HG02973 (cell line): ENCODE data around the gene MID1.

Experiments used
- ATAC-seq: cut with Tn5 transposase; IDR thresholded peaks from one replicate; pipeline ENCODE4 v1.9.1; 2021; ENCODE audit warnings: moderate library complexity; ENCODE audit not compliant: unreplicated experiment

Gene MID1

DNA sequence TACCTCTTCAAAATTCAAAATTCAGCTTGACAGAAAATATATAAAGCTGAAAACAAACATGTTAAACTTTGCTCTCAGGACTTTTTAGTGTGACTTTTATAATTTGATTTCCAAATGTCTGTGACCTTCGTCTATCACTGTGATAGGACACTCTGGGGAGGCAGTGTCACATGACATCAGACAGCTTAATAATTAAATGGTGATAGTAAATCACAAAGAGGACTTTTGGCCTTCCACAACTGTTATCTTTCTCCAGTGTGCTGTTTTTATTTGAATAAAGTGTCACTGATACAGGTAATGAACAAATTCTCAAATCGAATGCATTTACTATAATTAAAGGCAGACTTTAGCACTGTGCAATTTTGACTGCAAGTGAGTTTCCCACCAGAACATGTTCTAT, 83.1 kb downstream of the MID1 start:
- no peak for ATAC-seq

DNA sequence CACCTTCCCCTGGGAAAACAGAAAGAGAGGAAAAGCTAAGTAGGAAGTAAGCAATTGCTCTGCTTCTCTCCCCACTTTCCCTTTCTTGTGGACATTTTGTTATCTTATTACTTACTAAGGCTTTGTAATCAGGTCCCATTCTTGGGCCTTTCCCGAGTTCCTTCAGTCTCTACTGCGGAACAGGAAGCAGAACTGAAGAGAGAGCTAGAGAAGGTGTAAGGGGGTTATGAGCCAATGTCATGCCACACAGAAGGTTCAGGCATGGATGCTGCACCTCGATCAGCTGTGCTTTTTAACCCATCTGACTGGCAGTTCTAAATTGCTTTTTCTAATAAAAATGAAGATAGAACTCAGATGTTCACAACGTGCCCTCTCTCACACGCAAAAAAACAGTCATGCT, 83.6 kb downstream of the MID1 start:
- no peak for ATAC-seq

GRCh38 chrX:10534611-10535010, 85.8 kb downstream of the MID1 start:
- no peak for ATAC-seq

GRCh38 chrX:10533696-10534365, 86.6 kb downstream of the MID1 start:
- no peak for ATAC-seq

DNA sequence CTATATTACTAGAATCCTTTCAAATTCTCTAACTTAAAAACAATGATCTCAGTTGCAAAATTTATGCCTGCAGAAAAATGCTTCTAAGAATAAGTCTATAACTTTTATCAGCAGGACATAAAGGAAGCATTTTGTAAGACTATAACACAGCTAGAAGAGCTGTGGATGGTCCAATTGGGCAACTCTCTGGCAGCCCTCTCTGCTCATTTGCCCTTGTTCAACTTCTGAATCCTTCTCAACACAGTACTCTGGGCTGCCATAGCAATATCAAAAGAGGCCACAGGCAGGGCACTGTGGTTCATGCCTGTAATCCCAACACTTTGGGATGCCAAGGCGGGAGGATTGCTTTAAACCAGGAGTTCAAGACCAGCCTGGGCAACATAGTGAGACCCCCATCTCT, 88.5 kb downstream of the MID1 start:
- ATAC-seq, result no peak

DNA sequence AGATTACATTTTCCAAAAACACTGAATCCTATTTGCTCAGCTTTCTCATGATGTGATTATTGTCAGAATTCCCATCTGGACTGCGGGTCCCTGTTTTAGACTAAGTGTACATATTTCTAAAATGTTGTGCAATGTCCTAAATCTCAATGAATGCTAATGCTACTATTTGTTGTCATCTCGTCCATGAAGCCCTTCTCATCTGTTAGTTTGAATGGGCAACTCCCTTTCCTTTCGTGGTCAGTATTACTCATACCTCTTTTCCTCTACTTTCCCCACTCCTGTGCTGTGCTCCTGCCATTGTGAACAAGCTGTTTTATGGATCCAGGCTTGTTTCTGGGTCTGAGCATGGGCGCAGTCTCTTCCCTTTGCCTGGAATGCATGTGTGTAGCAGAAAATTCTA, 91.0 kb downstream of the MID1 start:
- ATAC-seq, result no peak

GRCh38 chrX:10526451-10526850, 93.9 kb downstream of the MID1 start:
- no peak for ATAC-seq

- ATAC-seq, result no peak
Observed at GRCh38 chrX:10525381-10526120, 94.8 kb downstream of the MID1 start.

GRCh38 chrX:10524578-10524977, 95.8 kb downstream of the MID1 start:
- no peak for ATAC-seq

DNA sequence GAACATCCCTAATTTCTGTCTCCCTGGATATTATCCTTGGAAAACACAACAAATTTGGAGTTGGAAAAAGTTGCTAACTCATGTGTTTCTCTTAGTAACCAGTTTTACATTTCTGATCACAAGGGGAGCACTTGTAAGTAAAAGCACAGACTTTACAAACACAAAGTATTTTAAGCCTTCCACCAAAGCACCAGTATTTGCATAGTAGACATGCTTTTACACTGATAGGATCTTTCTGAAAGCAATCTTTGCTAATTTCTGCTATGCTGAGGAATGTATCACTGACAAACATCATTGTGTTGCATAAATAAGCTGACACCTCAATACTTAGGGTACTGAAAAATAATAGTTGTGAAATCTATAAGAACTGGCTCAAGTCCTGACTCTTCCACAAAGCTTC, 100.6 kb downstream of the MID1 start:
- ATAC-seq, result no peak

- no peak for ATAC-seq
Observed at GRCh38 chrX:10519278-10519677, 101.1 kb downstream of the MID1 start.

GRCh38 chrX:10518073-10518472, 102.3 kb downstream of the MID1 start:
- ATAC-seq, result no peak

DNA sequence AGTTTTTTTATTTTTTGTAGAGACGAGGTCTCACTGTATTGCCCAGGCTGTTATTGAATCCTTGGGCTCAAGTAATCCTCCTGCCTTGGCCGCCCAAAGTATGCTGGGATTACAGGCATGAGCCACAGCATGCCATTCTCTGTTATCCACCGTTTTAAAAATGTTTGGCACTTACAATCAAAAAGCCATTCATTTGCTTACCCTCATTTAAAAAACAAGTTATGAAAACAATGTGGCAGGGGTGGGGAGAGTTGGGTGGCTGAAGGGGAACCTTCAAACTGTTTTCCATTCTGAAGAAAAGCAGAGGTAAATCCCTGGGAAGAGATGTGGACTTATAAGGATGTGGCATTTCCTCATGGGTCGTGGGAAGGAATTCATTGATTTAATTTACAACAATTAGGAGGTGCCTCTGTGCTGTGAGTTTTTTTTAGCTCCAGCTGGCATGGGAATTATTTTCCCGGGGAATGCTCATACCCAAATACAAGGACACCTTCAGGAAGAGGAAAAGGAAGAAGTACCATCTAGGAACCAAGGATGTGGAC, 103.5 kb downstream of the MID1 start:
- ATAC-seq, result no peak

DNA sequence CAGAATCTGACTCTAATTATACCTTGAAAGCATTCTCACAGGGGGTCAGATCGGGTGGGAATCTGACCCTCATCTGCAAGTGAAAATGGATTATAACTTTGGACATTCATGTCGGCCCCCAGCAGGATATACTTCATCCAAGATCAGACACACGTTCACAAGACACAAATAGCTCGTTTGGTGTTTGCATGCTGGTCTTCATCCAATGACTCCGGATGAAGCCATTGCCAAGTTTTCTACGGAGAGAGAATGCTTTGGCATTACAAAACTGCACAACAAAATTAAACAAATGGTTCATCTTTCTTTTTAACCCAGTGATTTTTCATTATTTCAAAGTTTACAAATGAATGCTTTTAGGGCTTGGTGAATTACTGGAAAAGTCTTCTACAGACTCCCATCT, 105.5 kb downstream of the MID1 start:
- ATAC-seq, result no peak

DNA sequence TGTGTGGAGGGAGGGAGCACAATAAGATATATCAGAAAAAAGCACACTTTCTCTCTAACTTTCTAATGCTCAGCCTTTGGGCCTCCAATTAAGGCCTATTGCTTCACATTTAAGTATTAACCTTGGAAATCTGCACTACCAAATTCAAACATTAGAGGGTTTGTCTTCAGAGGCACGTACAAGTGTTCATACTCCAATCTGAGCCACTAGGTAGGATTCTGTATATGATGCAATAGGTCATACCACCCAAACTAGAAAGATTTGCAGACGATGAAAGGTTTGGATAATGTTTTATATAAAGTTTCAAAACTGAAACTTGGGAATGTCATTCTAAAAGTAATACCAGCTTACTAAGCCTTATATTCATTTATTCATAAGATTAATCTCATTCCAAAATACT, 106.4 kb downstream of the MID1 start:
- ATAC-seq, result no peak

- no peak for ATAC-seq
Observed at GRCh38 chrX:10512741-10513140, 107.6 kb downstream of the MID1 start.

GRCh38 chrX:10512258-10512657, 108.1 kb downstream of the MID1 start:
- no peak for ATAC-seq

GRCh38 chrX:10509397-10509796, 111.0 kb downstream of the MID1 start:
- ATAC-seq, result no peak

GRCh38 chrX:10508891-10509290, 111.5 kb downstream of the MID1 start:
- no peak for ATAC-seq

- ATAC-seq, result no peak
Observed at GRCh38 chrX:10507876-10508275, 112.5 kb downstream of the MID1 start.

- no peak for ATAC-seq
Observed at GRCh38 chrX:10507181-10507580, 113.2 kb downstream of the MID1 start.

- no peak for ATAC-seq
Observed at GRCh38 chrX:10506781-10507180, 113.6 kb downstream of the MID1 start.
